Activated T-cell treated with anti-CD3 and anti-CD28 coated beads, Interleukin-2, amount 50 U/mL, for 72 hours (primary cell): ENCODE results near the gene MED10. TPM values are rescaled to one million over a fixed set of nuclear protein-coding genes. Genes with fewer than 3 reads are reported as not detected.
"Not testable (repeated sequence)": the region's sequence is repeated elsewhere in the genome, so short reads cannot be mapped to it uniquely, and the experiment has no call there.

Source experiments
- ATAC-seq, 2 donors: fragments of 150-1000 bp; cut with Tn5 transposase; replicated peaks in 1 of 2; 2 replicates each; pipeline ENCODE4 v1.10.0; 2021; ENCODE audit warnings: moderate library complexity in 2 of 2, mild to moderate bottlenecking in 1 of 2
- DNase-seq, 2 donors: peaks; one replicate each; pipeline ENCODE4 v3.0.0; 2021 to 2022; ENCODE audit warnings: mixed read lengths in 1 of 2
- H3K27ac Mint-ChIP-seq: one replicate; pipeline ENCODE4 v1.8.0; 2022; ENCODE audit warnings: mild to moderate bottlenecking, moderate library complexity, mixed read lengths
- H3K27me3 Mint-ChIP-seq: one replicate; pipeline ENCODE4 v1.8.0; 2022; ENCODE audit warnings: low read depth, mixed read lengths
- H3K36me3 Mint-ChIP-seq, 2 donors: one replicate each; pipeline ENCODE4 v1.8.0; 2022; ENCODE audit warnings: mixed read lengths in 2 of 2, mild to moderate bottlenecking in 1 of 2; ENCODE audit not compliant: insufficient read depth in 2 of 2
- H3K4me1 Mint-ChIP-seq: one replicate; pipeline ENCODE4 v1.8.0; 2022; ENCODE audit warnings: low read depth, mixed read lengths
- H3K4me3 Mint-ChIP-seq, 2 donors: one replicate each; pipeline ENCODE4 v1.8.0; 2022; ENCODE audit warnings: mild to moderate bottlenecking in 2 of 2, mixed read lengths in 2 of 2, moderate library complexity in 2 of 2
- H3K9me3 Mint-ChIP-seq, 2 donors: one replicate each; pipeline ENCODE4 v1.8.0; 2022; ENCODE audit warnings: mixed read lengths in 2 of 2
- total RNA-seq, 2 donors: library from RNA; stranded (reverse); gene quantifications; one replicate each; pipeline ENCODE4 v1.2.3, GENCODE V29; 2022

The MED10 gene
- total RNA-seq, 2 donors from 2014 or later = 77.0 to 82.6 TPM

- Mint-ChIP-seq H3K4me3 (peak overlapping the region; percentile 10 to 52), H3K36me3 (peaks cover 1 to 4% of the 10 kb centered on the region in 2 donors), H3K9me3 (no peaks in the 10 kb centered on the region), H3K27me3 (no peaks in the 10 kb centered on the region), H3K27ac (peak overlapping the region; percentile 42), H3K4me1 (peaks cover 10% of the 10 kb centered on the region)
- no peak for DNase-seq
- peak; percentile 8 to 38 for ATAC-seq
Observed at GRCh38 chr5:6360323-6361072, 17.8 kb downstream of the MED10 start.

- H3K4me1 Mint-ChIP-seq = peaks cover 10% of the 10 kb centered on the region
- H3K36me3 Mint-ChIP-seq = peaks cover 1 to 4% of the 10 kb centered on the region in 2 donors
- H3K4me3 Mint-ChIP-seq = peak overlapping the region; percentile 10 to 52
- no peaks in the 10 kb centered on the region for H3K9me3 Mint-ChIP-seq
- DNase-seq = no peak
- peak overlapping the region; percentile 74 for H3K27ac Mint-ChIP-seq
- ATAC-seq = peak; percentile 49 to 65
- no peaks in the 10 kb centered on the region for H3K27me3 Mint-ChIP-seq
Observed at GRCh38 chr5:6359555-6360322, 18.6 kb downstream of the MED10 start.

- Mint-ChIP-seq H3K36me3 (peaks cover 1 to 4% of the 10 kb centered on the region in 2 donors), H3K9me3 (no peaks in the 10 kb centered on the region), H3K4me1 (peaks cover 10% of the 10 kb centered on the region), H3K27me3 (no peaks in the 10 kb centered on the region), H3K27ac (no peak overlapping the region), H3K4me3 (no peak overlapping the region)
- no peak for ATAC-seq
- DNase-seq = no peak
Observed at GRCh38 chr5:6358434-6358820, 19.9 kb downstream of the MED10 start.

- H3K4me1 Mint-ChIP-seq = peaks cover 10% of the 10 kb centered on the region
- H3K4me3 Mint-ChIP-seq, DNase-seq, H3K9me3 Mint-ChIP-seq, H3K36me3 Mint-ChIP-seq, H3K27me3 Mint-ChIP-seq, H3K27ac Mint-ChIP-seq, ATAC-seq: not testable (repeated sequence)
Observed at GRCh38 chr5:6357817-6358433, 20.4 kb downstream of the MED10 start.

GRCh38 chr5:6356578-6357164 lies 21.7 kb downstream of the MED10 start:
- ATAC-seq = no peak
- Mint-ChIP-seq H3K27ac (no peak overlapping the region), H3K4me3 (no peak overlapping the region), H3K9me3 (no peaks in the 10 kb centered on the region), H3K4me1 (peaks cover 10% of the 10 kb centered on the region), H3K36me3 (peaks cover 0 to 4% of the 10 kb centered on the region in 2 donors), H3K27me3 (no peaks in the 10 kb centered on the region)
- DNase-seq = no peak

GRCh38 chr5:6355294-6355693 lies 23.1 kb downstream of the MED10 start:
- no peaks in the 10 kb centered on the region for H3K27me3 Mint-ChIP-seq
- no peaks in the 10 kb centered on the region for H3K9me3 Mint-ChIP-seq
- ATAC-seq = no peak
- peaks cover 0 to 4% of the 10 kb centered on the region in 2 donors for H3K36me3 Mint-ChIP-seq
- no peak overlapping the region for H3K27ac Mint-ChIP-seq
- H3K4me3 Mint-ChIP-seq = no peak overlapping the region
- peaks cover 8% of the 10 kb centered on the region for H3K4me1 Mint-ChIP-seq
- DNase-seq = no peak

- DNase-seq = no peak
- H3K27ac Mint-ChIP-seq = no peak overlapping the region
- no peaks in the 10 kb centered on the region for H3K9me3 Mint-ChIP-seq
- no peak overlapping the region for H3K4me3 Mint-ChIP-seq
- H3K4me1 Mint-ChIP-seq = peaks cover 3% of the 10 kb centered on the region
- ATAC-seq = no peak
- H3K27me3 Mint-ChIP-seq = no peaks in the 10 kb centered on the region
- H3K36me3 Mint-ChIP-seq = peaks cover 0 to 4% of the 10 kb centered on the region in 2 donors
Observed at GRCh38 chr5:6354848-6355247, 23.5 kb downstream of the MED10 start.

- H3K27me3 Mint-ChIP-seq = no peaks in the 10 kb centered on the region
- no peaks in the 10 kb centered on the region for H3K4me1 Mint-ChIP-seq
- ATAC-seq (no peak), DNase-seq (no peak)
- H3K36me3 Mint-ChIP-seq = peaks cover 0 to 4% of the 10 kb centered on the region in 2 donors
- no peak overlapping the region for H3K4me3 Mint-ChIP-seq
- H3K9me3 Mint-ChIP-seq = no peaks in the 10 kb centered on the region
- H3K27ac Mint-ChIP-seq = no peak overlapping the region
Observed at GRCh38 chr5:6353602-6354302, 24.6 kb downstream of the MED10 start.

GRCh38 chr5:6350277-6351090 lies 27.9 kb downstream of the MED10 start:
- ATAC-seq (no peak), DNase-seq (no peak)
- no peaks in the 10 kb centered on the region for H3K9me3 Mint-ChIP-seq
- H3K4me1 Mint-ChIP-seq = no peaks in the 10 kb centered on the region
- no peak overlapping the region for H3K4me3 Mint-ChIP-seq
- no peaks in the 10 kb centered on the region for H3K36me3 Mint-ChIP-seq
- H3K27me3 Mint-ChIP-seq = no peaks in the 10 kb centered on the region
- H3K27ac Mint-ChIP-seq = no peak overlapping the region

GRCh38 chr5:6349387-6349786 lies 29.0 kb downstream of the MED10 start:
- H3K4me1 Mint-ChIP-seq = no peaks in the 10 kb centered on the region
- H3K9me3 Mint-ChIP-seq = no peaks in the 10 kb centered on the region

GRCh38 chr5:6348476-6349000 lies 29.8 kb downstream of the MED10 start:
- Mint-ChIP-seq H3K4me3 (no peak overlapping the region), H3K4me1 (no peaks in the 10 kb centered on the region), H3K36me3 (no peaks in the 10 kb centered on the region), H3K27ac (no peak overlapping the region), H3K27me3 (no peaks in the 10 kb centered on the region), H3K9me3 (no peaks in the 10 kb centered on the region)
- ATAC-seq (no peak), DNase-seq (no peak)

More at GRCh38 chr5:6349387-6349786, 29.0 kb downstream of the MED10 start:
- DNase-seq (no peak), ATAC-seq (no peak)
- no peak overlapping the region for H3K4me3 Mint-ChIP-seq
- H3K27ac Mint-ChIP-seq = no peak overlapping the region
- no peaks in the 10 kb centered on the region for H3K27me3 Mint-ChIP-seq
- no peaks in the 10 kb centered on the region for H3K36me3 Mint-ChIP-seq

GRCh38 chr5:6347673-6348072 lies 30.7 kb downstream of the MED10 start:
- Mint-ChIP-seq H3K4me3 (no peak overlapping the region), H3K27ac (no peak overlapping the region), H3K36me3 (no peaks in the 10 kb centered on the region), H3K9me3 (no peaks in the 10 kb centered on the region), H3K27me3 (no peaks in the 10 kb centered on the region), H3K4me1 (no peaks in the 10 kb centered on the region)
- DNase-seq (no peak), ATAC-seq (no peak)
